LNCaP clone FGC (cell line): ENCODE measurements around the gene BRWD1.

Source experiments
- DNase-seq: peaks from one replicate; pipeline ENCODE4 v3.0.0-alpha.2; 2011; ENCODE audit warnings: low read depth
- H3K4me3 ChIP-seq: 2 replicates; pipeline ENCODE4 v1.5.1; 2011; ENCODE audit warnings: mild to moderate bottlenecking, low read depth, low read length, control low read depth
- TF ChIP-seq, protein P1 (sequence below): IDR thresholded peaks from 2 replicates; pipeline ENCODE4 v1.5.1; 2012; ENCODE audit warnings: mild to moderate bottlenecking; ENCODE audit not compliant: control insufficient read depth, insufficient read depth; ENCODE audit errors: extremely low read depth

The BRWD1 gene

DNA sequence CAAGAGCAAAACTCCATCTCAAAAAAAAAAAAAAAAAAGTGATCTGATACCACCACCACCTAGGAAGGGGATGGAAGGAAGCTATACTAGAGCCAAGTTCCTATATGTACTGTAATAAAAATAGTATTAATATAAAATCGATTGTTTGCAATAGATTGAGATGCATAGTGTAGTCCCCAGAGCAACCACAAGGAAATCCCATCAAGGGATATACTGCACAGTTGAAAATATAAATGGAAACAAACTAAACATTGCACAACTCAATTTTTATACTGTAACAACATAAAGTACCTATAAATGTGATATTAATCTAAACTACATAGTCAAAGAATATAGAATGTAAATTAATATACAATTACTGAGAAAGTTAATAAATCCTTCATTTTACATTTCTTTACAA is 109.3 kb downstream of the BRWD1 start:
- H3K4me3 ChIP-seq: no peak overlapping the region
- TF ChIP-seq, protein P1, sequence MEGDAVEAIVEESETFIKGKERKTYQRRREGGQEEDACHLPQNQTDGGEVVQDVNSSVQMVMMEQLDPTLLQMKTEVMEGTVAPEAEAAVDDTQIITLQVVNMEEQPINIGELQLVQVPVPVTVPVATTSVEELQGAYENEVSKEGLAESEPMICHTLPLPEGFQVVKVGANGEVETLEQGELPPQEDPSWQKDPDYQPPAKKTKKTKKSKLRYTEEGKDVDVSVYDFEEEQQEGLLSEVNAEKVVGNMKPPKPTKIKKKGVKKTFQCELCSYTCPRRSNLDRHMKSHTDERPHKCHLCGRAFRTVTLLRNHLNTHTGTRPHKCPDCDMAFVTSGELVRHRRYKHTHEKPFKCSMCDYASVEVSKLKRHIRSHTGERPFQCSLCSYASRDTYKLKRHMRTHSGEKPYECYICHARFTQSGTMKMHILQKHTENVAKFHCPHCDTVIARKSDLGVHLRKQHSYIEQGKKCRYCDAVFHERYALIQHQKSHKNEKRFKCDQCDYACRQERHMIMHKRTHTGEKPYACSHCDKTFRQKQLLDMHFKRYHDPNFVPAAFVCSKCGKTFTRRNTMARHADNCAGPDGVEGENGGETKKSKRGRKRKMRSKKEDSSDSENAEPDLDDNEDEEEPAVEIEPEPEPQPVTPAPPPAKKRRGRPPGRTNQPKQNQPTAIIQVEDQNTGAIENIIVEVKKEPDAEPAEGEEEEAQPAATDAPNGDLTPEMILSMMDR: no peak
- no peak for DNase-seq

DNA sequence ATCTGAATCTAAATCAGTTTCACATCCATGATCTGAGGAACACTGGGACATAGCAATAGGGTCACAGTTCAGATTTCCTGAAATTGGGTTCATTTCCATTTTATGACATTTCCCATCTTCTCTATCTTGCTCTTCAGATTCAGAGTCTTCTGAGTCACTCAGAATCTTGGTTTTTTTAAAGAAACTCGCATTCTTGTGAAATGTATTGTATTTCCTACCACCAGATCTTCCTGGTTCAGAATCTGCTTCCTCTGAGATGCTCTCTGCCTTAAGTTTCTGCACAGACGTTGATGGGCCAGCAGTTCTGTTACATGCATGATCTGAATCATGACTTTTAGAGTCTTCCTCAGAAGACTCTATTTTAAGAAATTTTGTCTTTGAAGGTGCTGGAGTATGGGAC is 114.6 kb downstream of the BRWD1 start:
- TF ChIP-seq, protein P1: no peak
- no peak for DNase-seq
- H3K4me3 ChIP-seq: no peak overlapping the region

- no peak overlapping the region for H3K4me3 ChIP-seq
- TF ChIP-seq, protein P1: no peak
- peak; percentile 47 for DNase-seq
Observed at GRCh38 chr21:39197448-39198233, 115.8 kb downstream of the BRWD1 start.

DNA sequence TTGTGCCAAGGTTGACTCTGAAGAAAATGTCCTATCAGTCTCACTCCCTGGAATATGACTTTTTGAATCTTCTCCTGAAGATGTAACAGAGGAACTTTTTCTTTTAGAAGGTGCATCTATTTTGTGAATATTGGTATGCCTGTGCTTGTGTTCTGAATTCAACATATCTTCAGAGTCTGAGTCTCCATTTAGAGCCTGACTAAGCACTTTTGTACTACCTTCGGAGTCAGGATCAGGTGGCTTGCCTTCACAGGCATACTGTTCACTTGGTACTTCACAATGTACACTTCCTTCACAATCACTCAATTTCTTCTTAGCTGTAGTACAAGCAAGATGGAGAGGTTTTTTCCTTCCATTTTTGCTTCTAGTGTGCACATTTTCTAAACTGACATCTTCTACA is 116.6 kb downstream of the BRWD1 start:
- TF ChIP-seq, protein P1: no peak
- no peak overlapping the region for H3K4me3 ChIP-seq
- DNase-seq: no peak

DNA sequence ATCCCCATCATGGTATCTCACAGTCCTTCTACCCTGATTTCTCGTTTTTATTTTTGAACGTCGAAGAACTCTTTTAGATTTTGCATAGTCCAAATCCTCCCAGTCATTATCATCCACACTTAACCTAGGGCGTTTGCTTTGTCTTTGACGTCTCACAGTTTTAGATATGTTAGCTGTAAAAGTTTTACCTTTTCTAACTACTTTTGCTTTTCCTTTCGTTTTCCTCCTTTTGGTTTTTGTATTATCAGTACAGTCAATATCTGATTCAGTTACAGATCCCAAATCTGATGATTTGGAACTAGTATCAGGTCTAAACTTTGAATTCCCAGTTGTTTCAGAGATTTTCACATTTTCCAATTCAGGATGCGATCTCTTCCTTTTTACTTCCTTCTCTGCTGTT is 117.1 kb downstream of the BRWD1 start:
- no peak overlapping the region for H3K4me3 ChIP-seq
- DNase-seq: no peak
- TF ChIP-seq, protein P1: no peak

DNA sequence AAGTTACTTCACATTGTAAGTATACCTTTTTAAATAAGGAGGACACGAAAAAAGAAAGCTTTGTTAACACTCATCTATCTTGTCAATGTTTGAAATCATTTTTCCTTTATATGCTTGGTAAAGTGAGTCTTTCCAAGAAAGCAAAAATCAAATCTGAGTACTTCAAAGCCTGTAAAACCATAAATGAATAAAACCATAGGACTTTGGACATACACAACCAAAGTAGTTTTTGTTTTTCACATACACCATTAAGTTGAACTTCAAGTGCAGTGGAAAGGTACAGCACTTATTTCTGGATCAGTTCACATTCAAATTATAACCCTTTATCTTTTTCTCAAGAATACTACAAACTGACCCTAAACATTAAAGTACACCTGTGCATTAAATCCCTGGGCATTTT is 120.1 kb downstream of the BRWD1 start:
- H3K4me3 ChIP-seq: no peak overlapping the region
- TF ChIP-seq, protein P1: no peak
- DNase-seq: no peak
